HG02885 (cell line): ENCODE measurements around the gene TLCD4.
A peak's percentile ranks its signal among the peaks of the same experiment; 100 is the strongest.
"Not testable (repeated sequence)": the region's sequence is repeated elsewhere in the genome, so short reads cannot be mapped to it uniquely, and the experiment has no call there.

Source experiments
- ATAC-seq: cut with Tn5 transposase; IDR thresholded peaks from one replicate; pipeline ENCODE4 v1.9.1; 2021; ENCODE audit warnings: mild to moderate bottlenecking; ENCODE audit not compliant: unreplicated experiment, poor library complexity

TLCD4 gene

DNA sequence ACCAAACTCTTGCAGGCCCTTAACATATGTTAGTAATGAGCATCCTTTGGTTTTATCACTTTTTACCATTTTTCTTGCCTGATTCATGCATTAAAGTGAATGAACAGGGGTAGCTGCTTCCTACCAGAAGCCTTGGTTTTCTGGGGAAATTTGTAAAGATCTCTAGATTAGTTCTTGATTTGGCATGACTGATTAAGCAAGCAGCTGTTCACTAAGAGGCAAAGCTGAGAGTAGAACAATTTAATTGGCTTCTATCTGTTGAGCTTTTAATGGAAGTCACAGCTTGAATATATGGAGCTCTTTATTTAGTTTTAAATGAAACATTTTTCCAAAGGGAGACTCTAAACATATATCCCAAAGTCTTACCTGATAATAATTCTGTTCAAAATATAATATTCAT is 23.6 kb downstream of the TLCD4 start:
- ATAC-seq = no peak

DNA sequence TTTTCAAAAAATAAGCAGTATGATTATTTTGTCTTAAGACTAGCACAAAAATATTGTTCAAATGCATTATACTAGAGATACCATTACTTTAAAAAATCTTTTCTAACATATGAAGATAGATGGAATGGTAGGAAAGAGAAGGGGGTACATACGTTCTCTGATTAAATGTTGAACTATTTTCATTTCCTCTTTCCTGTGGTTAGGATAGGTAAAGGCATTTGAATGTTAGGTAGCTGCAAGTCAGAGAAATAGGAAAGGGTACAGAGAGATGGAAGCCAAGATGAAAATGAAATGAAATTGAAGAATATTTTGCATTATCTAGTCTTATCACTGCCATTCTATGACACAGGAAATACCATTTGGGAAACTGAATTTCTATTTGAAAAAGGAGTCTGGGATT is 28.3 kb downstream of the TLCD4 start:
- peak; percentile 56 for ATAC-seq

DNA sequence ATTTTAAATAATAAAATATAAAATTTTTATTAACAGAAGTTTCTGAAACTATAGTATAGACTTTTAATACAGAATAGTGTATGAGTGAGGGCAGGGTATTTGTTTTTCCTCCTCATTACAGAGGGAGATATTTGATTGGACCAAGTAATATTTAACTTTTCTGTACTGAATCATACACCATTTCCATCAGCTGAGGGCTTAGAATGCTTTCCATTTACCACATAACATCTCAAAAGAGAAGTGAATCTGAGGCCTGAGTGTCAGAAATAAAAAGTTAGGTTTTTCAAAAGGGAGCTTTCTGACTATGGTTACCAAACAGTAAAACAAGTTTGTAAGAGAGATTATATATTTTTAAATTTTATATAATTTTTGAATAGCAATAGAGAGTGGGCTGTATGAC is 29.5 kb downstream of the TLCD4 start:
- peak; percentile 87 for ATAC-seq

DNA sequence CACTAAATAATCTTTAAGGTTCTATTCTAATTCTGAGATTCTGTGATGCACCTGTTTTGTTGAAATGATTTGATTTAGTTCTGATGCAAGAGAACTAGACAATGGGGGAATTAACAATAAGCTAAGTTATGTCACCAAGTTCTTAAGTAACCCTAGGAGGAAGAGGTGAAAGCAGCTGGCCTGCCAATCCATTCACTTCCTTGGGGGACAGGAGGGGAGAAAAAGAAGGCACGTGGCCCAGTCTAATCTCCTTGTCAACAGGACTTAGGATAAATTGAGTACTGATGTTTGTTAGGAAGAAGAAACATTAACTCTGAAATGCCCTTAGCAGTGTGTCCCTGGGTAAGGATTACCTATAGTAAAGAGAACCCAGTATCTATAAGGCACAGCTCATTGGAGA is 36.9 kb downstream of the TLCD4 start:
- ATAC-seq = no peak

DNA sequence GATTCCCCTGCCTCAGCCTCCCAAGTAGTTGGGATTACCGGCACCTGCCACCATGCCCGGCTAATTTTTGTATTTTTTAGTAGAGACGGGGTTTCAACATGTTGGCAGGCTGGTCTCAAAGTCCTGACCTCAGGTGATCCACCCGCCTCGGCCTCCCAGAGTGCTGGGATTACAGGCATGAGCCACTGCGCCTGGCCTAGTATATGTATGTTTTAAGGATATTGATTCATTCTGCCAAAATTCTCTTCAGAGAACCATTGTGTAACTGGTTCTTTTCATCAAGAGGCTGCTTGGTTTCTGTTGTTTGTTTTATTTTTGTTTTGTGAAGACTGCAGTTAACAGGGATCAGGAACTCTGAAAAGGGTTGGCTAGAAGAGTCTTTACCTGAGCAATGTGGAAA is 48.4 kb downstream of the TLCD4 start:
- not testable (repeated sequence) for ATAC-seq
